ENCODE data around the gene PRH2.

DNA sequence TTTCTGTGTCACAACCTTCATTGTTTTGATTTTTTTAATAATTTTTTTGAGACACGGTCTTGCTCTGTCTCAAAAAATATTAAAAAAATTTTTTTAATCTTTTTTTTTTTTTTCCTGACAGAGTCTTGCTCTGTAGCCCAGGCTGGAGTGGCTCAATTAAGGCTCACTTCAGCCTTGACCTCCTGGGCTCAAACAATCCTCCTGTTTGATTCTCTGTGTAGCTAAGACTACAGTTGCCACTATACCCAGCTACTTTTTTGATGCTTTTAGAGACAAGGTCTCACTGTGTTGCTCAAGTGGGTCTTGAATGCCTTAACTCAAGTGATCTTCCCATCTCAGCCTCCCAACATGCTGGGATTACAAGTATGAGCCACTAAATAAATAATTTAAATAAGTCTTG is 9.2 kb upstream of the PRH2 start:
- no peak for TF ChIP-seq YY1 (IDR thresholded peaks at IDR 0.05; ENCODE audit: insufficient read depth, insufficient read length)
- TF ChIP-seq ZNF274 (IDR thresholded peaks at IDR 0.05; ENCODE audit: low read depth, low read length) = no peak
- no peak for TF ChIP-seq SUZ12 (IDR thresholded peaks at IDR 0.05; ENCODE audit: extremely low read depth, insufficient read depth, insufficient read length)
